Adrenal gland (tissue), 5 donors: ENCODE measurements around the gene NOC4L.

ENCODE experiments used
- CTCF ChIP-seq, 6 experiments: fragments of 450-650 bp in 4 of 6; fragments of 200-600 bp in 2 of 6; sonication (generic) in 1 of 6; IDR thresholded peaks; 1 replicate in 5 of 6; 2 replicates in 1 of 6; pipeline versions ENCODE4 v1.5.1 to v1.8.0; 2016 to 2021; ENCODE audit warnings: antibody characterized with exemption in 6 of 6, mild to moderate bottlenecking in 2 of 6, moderate library complexity in 1 of 6
- POLR2A ChIP-seq, 2 donors: fragments of 450-650 bp; IDR thresholded peaks; one replicate each; pipeline ENCODE4 v1.6.1; 2017; ENCODE audit warnings: antibody characterized with exemption in 2 of 2, mild to moderate bottlenecking in 2 of 2, moderate library complexity in 1 of 2
- donor health status: DM: no; HTN: no; CAD: no.

DNA sequence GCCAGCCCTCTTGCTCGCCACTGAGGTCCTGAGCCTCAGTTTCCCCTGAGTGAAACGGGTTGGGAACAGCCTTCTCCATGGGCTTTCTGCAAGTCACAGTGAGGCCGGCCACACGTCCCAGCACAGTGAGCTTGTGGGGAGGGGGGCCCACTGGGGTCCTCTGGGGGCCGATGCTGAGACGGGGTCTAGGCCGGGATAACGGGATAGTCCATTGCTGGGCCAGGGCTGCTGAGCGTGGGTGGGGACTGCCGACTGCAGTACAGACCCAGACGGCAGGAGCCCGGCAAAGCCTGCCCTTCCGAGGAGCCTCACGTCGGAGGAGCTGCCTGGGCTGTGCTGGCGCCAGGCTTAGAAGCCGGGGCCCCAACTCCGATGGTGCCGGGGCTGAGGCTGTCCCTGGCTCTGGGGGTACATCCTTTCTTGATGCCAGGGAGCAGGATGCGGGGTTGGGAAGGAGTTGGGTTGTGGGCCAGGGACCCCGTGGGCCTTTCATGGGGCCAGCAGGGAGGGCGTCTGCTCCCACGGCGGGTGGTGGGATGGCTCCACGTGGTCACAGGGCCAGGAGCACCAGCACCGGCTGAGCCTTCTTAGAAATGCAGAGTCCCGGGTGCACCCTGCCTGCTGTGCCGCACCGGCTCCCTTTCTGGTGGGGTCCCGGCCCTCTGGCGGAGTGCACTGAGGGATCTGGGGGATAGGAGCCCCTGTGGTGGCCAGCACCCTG is 24.2 kb downstream of the NOC4L start:
- TF ChIP-seq CTCF (IDR thresholded peaks at IDR 0.05) (no peak), POLR2A (IDR thresholded peaks at IDR 0.05) (no peak)
